Limb (tissue), 2 donors: ENCODE results near the gene ADD1.

Source experiments
- DNase-seq, 2 donors: peaks; one replicate each; pipeline ENCODE4 v3.0.0-alpha.2; 2016; ENCODE audit errors: extremely low spot score in 2 of 2

The ADD1 gene

GRCh38 chr4:2834001-2834921 lies 9.4 kb upstream of the ADD1 start:
- DNase-seq: no peak

- no peak for DNase-seq
Observed at GRCh38 chr4:2835978-2836377, 7.7 kb upstream of the ADD1 start.

- peak in 1 of 2 donors; percentile 30 for DNase-seq
Observed at GRCh38 chr4:2836391-2836859, 7.2 kb upstream of the ADD1 start.

GRCh38 chr4:2837110-2837903 lies 6.3 kb upstream of the ADD1 start:
- peak in 1 of 2 donors; percentile 34 for DNase-seq

- DNase-seq: peak; percentile 38 to 39
Observed at GRCh38 chr4:2837904-2838496, 5.6 kb upstream of the ADD1 start.

- no peak for DNase-seq
Observed at GRCh38 chr4:2839060-2839459, 4.6 kb upstream of the ADD1 start.

- DNase-seq: no peak
Observed at GRCh38 chr4:2842687-2843262, 869 bp upstream of the ADD1 start.

- no peak for DNase-seq
Observed at GRCh38 chr4:2843941-2844584, 419 bp downstream of the ADD1 start.

- no peak for DNase-seq
Observed at GRCh38 chr4:2846172-2846571, 2.5 kb downstream of the ADD1 start.

- DNase-seq: no peak
Observed at GRCh38 chr4:2847302-2847871, 3.7 kb downstream of the ADD1 start.

GRCh38 chr4:2848449-2848848 lies 4.8 kb downstream of the ADD1 start:
- DNase-seq: no peak

GRCh38 chr4:2849267-2850152 lies 5.9 kb downstream of the ADD1 start:
- DNase-seq: no peak

- DNase-seq: no peak
Observed at GRCh38 chr4:2850966-2851798, 7.5 kb downstream of the ADD1 start.

- DNase-seq: no peak
Observed at GRCh38 chr4:2852481-2852921, 8.9 kb downstream of the ADD1 start.

GRCh38 chr4:2855584-2855983 lies 11.9 kb downstream of the ADD1 start:
- no peak for DNase-seq

- DNase-seq: no peak
Observed at GRCh38 chr4:2856266-2856665, 12.6 kb downstream of the ADD1 start.

GRCh38 chr4:2857349-2857927 lies 13.8 kb downstream of the ADD1 start:
- DNase-seq: no peak

GRCh38 chr4:2858451-2859217 lies 15.0 kb downstream of the ADD1 start:
- no peak for DNase-seq
